Psoas muscle (tissue), 8 donors: ENCODE data around the gene PREX1. TPM values are rescaled to one million over a fixed set of nuclear protein-coding genes. Genes with fewer than 3 reads are reported as not detected.

ENCODE experiments used
- ATAC-seq, 4 donors: fragments of 200-7000 bp; cut with Tn5 transposase; one replicate each; pipeline ENCODE4 v1.9.1; 2020; ENCODE audit warnings: moderate library complexity in 3 of 4, mild to moderate bottlenecking in 2 of 4
- DNase-seq, 2 donors: peaks; one replicate each; pipeline ENCODE4 v3.0.0-alpha.2; 2020
- H3K27ac ChIP-seq: fragments of 200-600 bp; one replicate; pipeline ENCODE4 v1.8.0; 2022
- H3K27me3 ChIP-seq, 3 donors: fragments of 200-600 bp in 1 of 3; one replicate each; pipeline versions ENCODE4 v1.6.1 to v1.8.0; 2013 to 2022; ENCODE audit warnings: low read length in 2 of 3, mild to moderate bottlenecking in 2 of 3, moderate library complexity in 1 of 3; ENCODE audit not compliant: insufficient read depth in 3 of 3
- H3K36me3 ChIP-seq, 2 donors: fragments of 200-600 bp in 1 of 2; one replicate each; pipeline versions ENCODE4 v1.6.1 to v1.8.0; 2013 to 2022; ENCODE audit warnings: low read depth in 1 of 2, mild to moderate bottlenecking in 1 of 2, moderate library complexity in 1 of 2; ENCODE audit not compliant: insufficient read depth in 1 of 2
- H3K4me1 ChIP-seq: fragments of 200-600 bp; one replicate; pipeline ENCODE4 v1.8.0; 2022
- H3K4me3 ChIP-seq: fragments of 200-600 bp; one replicate; pipeline ENCODE4 v1.8.0; 2022; ENCODE audit warnings: mild to moderate bottlenecking
- H3K9me3 ChIP-seq: fragments of 200-600 bp; one replicate; pipeline ENCODE4 v1.8.0; 2022
- WGBS, 3 donors: extraction: QIAGEN DNeasy Blood & Tissue Kit; methylation state at CpG; one replicate each; pipeline versions ENCODE4 v1.1.6 to v1.1.7; 2013; 5-methylcytosine and 5-hydroxymethylcytosine counted together
- intact Hi-C, 2 donors: fragments of 100-400 bp; cut with DNase I; formaldehyde crosslinking; loops; one replicate each; pipeline versions ENCODE4 v1.11.0 to v1.14.2; 2022
- polyA plus RNA-seq, 3 donors: library from polyadenylated mRNA; stranded (reverse); fragments of 200-250 nt; gene quantifications; one replicate each; pipeline ENCODE4 v1.2.3, GENCODE V29; 2013
- total RNA-seq, 4 donors: library from RNA; stranded (reverse); fragmentation: NEBNext Ultra II Directional in 2 of 4; extraction: Animal tissue kit (Norgen Biotek cat#: 25700) in 2 of 4; gene quantifications; one replicate each; pipeline versions ENCODE4 v1.2.1 to v1.2.4, GENCODE V29; 2021 to 2023
- TF ChIP-seq, protein P1 (sequence below): fragments of 200-600 bp; IDR thresholded peaks from one replicate; pipeline ENCODE4 v1.8.0; 2022; ENCODE audit warnings: antibody characterized with exemption
- donor health status: healthy with polysubstance abuse.
- donor health status: DM: no; HTN: no; CAD: no; lungs with moderate emphysema.
- donor health status: Bipolar disorder and iron deficiency.
- donor health status: healthy.
- donor health status: DM: yes; HTN: yes; CAD: no.
- donor health status: DM: no; HTN: no; CAD: no.
- donor health status: DM: no; HTN: no; CAD: no.
- donor health status: DM: yes; HTN: yes; CAD: no.

Gene PREX1
- total and polyA plus RNA-seq, 7 donors = 2.5 to 8.3 (median 5.3) TPM

DNA sequence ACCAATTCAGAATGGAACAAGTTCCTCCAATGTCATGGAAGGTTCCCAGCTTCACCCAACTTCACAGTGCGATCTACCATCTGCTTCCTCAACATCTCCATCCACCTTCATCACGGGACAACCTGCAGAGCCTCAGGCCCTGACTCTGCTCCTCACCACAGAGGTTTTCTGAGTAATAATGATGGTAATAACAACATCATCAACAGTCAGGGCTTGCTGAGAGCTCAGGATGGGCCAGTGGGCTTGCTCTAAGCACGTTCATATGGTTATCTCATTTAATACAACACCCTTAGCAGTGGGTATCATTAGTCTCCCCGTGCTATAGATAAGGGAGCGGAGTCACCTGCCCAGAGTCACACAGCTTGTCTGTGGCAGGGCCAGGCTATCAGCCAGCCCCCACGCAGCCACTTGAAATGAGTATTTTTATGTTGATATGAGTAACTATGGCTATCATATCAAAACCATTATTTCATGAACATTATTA is 38.6 kb downstream of the PREX1 start:
- Histone ChIP-seq H3K4me1 (no peaks in the 10 kb centered on the region), H3K4me3 (no peak overlapping the region), H3K27me3 (peaks cover 0 to 3% (median 0%) of the 10 kb centered on the region in 3 donors), H3K27ac (no peak overlapping the region), H3K36me3 (no peaks in the 10 kb centered on the region), H3K9me3 (no peaks in the 10 kb centered on the region)
- DNase-seq = no peak
- intact Hi-C loops = no loop called here
- ATAC-seq = no peak
- TF ChIP-seq, protein P1, sequence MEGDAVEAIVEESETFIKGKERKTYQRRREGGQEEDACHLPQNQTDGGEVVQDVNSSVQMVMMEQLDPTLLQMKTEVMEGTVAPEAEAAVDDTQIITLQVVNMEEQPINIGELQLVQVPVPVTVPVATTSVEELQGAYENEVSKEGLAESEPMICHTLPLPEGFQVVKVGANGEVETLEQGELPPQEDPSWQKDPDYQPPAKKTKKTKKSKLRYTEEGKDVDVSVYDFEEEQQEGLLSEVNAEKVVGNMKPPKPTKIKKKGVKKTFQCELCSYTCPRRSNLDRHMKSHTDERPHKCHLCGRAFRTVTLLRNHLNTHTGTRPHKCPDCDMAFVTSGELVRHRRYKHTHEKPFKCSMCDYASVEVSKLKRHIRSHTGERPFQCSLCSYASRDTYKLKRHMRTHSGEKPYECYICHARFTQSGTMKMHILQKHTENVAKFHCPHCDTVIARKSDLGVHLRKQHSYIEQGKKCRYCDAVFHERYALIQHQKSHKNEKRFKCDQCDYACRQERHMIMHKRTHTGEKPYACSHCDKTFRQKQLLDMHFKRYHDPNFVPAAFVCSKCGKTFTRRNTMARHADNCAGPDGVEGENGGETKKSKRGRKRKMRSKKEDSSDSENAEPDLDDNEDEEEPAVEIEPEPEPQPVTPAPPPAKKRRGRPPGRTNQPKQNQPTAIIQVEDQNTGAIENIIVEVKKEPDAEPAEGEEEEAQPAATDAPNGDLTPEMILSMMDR = no peak
- WGBS, 3 donors = 91 to 94% (median 93%) methylated on average over 6 of the region's 6 CpGs

DNA sequence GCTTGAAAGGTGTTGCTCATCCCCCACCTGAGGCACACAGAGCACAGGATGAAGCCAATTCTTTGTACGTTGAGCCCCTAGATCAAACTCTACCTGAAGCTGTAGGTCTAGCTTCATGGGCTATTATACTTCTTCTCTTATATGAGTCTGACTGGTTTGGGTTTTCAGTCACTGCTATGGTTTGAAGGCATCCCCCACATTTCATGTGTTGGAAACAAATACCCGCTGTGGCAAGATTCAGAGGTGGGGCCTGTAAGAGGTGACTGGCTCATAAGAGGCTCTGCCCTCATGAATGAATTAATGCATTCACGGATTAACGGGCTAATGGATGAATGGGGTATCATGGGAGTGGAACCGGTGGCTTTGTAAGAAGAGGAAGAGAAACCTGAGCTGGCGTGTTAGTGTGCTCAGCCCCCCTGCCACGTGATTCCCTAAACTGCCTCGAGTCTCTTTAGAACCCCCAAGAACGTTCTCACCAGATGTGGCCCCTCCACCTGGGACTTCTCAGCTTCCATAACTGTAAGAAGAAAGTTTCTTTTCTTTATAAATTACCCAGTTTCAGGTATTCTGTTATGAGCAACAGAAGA is 39.2 kb downstream of the PREX1 start:
- DNase-seq = no peak

DNA sequence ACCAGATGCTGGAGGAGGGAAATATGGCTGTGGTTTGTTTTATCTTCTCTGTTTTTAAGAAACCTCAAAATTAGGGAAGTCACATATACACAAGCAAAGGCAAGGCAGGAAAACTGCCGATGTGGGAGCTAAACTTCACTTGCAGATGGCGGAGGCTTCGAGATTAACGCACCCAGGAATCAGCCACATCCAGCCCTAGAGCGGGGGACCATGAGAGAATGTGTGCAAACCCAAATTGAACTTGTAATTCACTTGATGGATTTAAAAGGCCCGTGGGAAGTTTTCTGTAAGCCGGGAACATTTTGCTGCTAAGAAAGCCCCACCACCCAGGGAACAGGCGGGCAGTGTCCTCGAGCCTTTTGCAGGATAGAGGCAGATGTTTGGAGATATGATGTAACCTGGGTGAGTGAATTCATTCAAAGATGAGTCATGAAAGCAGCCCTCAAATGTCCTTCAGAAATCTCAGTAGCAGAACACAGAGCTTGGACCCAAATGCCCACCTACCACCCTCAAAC is 39.9 kb downstream of the PREX1 start:
- TF ChIP-seq, protein P1 = no peak
- ATAC-seq = peak in 2 of 4 donors; percentile 55 to 60
- WGBS, 3 donors = 52 to 63% (median 61%) methylated on average over 9 of the region's 9 CpGs
- H3K4me3 ChIP-seq = no peak overlapping the region
- no peaks in the 10 kb centered on the region for H3K9me3 ChIP-seq
- H3K27ac ChIP-seq = no peak overlapping the region
- no peaks in the 10 kb centered on the region for H3K36me3 ChIP-seq
- intact Hi-C loops = no loop called here
- no peak for DNase-seq
- H3K4me1 ChIP-seq = no peaks in the 10 kb centered on the region
- peaks cover 0 to 3% (median 0%) of the 10 kb centered on the region in 3 donors for H3K27me3 ChIP-seq

More for the DNA sequence above, 39.2 kb downstream of the PREX1 start:
- no peak overlapping the region for H3K27ac ChIP-seq
- intact Hi-C loops = no loop called here
- no peak overlapping the region for H3K4me3 ChIP-seq
- H3K36me3 ChIP-seq = no peaks in the 10 kb centered on the region
- WGBS, 3 donors = 84 to 87% (median 85%) methylated on average over 9 of the region's 9 CpGs
- no peaks in the 10 kb centered on the region for H3K9me3 ChIP-seq
- peaks cover 0 to 3% (median 0%) of the 10 kb centered on the region in 3 donors for H3K27me3 ChIP-seq
- H3K4me1 ChIP-seq = no peaks in the 10 kb centered on the region
- TF ChIP-seq, protein P1 = no peak
- no peak for ATAC-seq

DNA sequence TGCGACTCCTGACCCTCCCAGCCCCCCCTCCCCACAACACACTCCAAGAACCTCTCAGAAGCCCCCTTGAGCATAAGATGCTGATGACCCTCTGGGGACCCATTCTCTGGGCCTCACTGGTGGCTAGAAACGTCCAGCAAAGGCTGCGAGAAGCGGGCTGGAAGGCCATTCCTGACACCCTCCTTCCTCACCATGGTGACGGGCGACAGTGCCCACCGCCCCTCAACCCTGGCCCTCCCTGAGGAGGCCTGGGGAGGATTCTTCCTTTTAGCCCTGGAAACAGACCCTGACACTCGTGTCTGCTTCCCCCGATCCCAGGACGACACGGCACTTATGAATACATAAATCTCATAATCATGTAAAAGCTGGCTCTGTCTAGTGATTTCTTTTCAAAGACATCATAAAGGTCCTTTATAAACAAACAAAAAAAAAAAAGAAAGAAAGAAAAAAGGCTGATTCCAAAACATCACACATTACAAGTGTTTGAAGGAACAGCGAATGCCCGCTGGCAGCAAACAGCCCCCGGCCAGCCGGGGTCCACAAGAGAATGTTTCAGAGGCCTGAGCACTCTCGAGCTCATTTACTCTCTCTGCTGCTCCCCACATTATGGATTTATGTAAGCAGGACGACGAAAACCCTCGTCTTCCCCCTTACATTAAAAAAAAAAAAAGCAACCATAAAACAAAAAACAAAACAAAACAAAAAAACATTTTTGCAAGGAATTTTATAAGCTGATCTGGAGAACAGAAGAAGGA is 40.7 kb downstream of the PREX1 start:
- DNase-seq (no peak), ATAC-seq (no peak)
- intact Hi-C loops = no loop called here

More for the DNA sequence above, 40.7 kb downstream of the PREX1 start:
- Histone ChIP-seq H3K27ac (no peak overlapping the region), H3K36me3 (no peaks in the 10 kb centered on the region), H3K4me1 (no peaks in the 10 kb centered on the region), H3K27me3 (peaks cover 0 to 3% (median 0%) of the 10 kb centered on the region in 3 donors), H3K4me3 (no peak overlapping the region), H3K9me3 (no peaks in the 10 kb centered on the region)
- 77 to 82% (median 79%) methylated on average over 19 of the region's 19 CpGs for WGBS, 3 donors
- TF ChIP-seq, protein P1 = no peak
